HG03432 (cell line): ENCODE data around the gene NR3C2.
"Not testable (repeated sequence)": the region's sequence is repeated elsewhere in the genome, so short reads cannot be mapped to it uniquely, and the experiment has no call there.

Experiments used
- ATAC-seq: cut with Tn5 transposase; IDR thresholded peaks from one replicate; pipeline ENCODE4 v1.9.1; 2021; ENCODE audit warnings: mild to moderate bottlenecking, moderate library complexity; ENCODE audit not compliant: unreplicated experiment

Gene NR3C2

GRCh38 chr4:148182230-148182911, 259.8 kb downstream of the NR3C2 start:
- no peak for ATAC-seq

- ATAC-seq, result no peak
Measured at GRCh38 chr4:148173397-148174017, 268.7 kb downstream of the NR3C2 start.

GRCh38 chr4:148171596-148171995, 270.6 kb downstream of the NR3C2 start:
- ATAC-seq, result no peak

DNA sequence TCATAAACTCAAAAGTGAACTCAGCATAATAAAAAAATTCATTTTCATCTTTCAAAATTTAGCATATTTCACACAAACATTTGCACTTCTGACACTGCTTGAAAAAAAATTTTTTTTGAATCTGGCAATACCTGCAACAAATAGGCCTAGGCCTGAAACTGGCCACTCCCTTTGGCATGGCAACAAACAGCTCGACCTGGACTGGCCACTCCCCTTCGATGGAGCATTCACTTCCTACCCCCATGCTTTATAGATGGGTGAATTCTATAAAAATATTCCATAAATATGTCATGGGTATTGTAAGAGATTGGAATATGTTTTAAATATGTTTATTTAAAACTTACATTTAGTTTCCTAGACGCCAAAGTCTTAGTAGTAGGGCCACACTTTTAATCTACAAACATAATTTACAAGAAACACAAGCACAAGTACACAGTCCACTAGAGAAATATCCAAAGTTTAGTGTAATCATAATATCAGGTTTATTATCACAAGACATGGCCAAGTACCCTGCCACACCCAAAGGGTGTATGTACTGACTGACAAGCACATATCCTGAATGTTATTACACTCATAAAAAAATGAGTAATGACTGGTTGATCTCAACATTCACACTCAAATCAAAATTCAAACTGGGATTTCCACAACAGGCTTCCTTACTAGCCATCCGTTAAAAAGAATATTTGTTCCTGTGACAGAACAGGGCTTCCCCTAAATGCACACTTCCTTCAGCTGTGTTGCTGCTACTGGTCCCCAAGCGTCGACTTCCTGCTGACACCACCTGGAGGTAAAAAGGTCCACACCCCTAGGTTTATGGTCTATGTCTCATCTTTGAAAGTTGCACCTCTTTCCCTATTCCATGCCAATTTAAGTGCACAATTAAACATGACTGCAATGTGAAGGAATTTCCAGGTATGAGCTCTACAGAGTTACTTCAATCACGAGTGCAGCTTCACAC, 271.5 kb downstream of the NR3C2 start:
- no peak for ATAC-seq

- no peak for ATAC-seq
Measured at GRCh38 chr4:148166132-148166591, 276.1 kb downstream of the NR3C2 start.

GRCh38 chr4:148164557-148164956, 277.7 kb downstream of the NR3C2 start:
- ATAC-seq, result no peak

GRCh38 chr4:148162991-148163390, 279.2 kb downstream of the NR3C2 start:
- no peak for ATAC-seq

GRCh38 chr4:148162519-148162918, 279.7 kb downstream of the NR3C2 start:
- ATAC-seq, result no peak

- ATAC-seq, result no peak
Measured at GRCh38 chr4:148161601-148162000, 280.6 kb downstream of the NR3C2 start.

GRCh38 chr4:148159793-148160192, 282.4 kb downstream of the NR3C2 start:
- ATAC-seq, result no peak

DNA sequence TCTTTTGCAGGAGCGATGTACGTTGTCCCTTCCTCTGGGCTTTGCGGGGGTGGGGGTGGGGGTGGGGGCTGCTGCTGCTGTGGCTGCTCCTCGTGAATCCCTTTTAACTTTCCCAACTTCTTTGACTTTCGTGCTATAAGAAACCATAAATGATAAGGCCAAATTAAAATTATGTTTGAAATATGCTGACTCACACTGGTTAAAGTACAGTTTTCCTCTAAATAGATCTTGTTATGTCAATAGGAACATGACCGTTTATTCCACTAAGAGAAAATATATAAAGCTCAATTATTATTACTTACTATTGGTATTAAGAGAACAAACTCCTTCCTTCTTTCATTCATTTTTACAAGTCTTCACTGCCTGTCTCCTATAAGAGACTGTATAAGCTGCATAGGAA, 287.4 kb downstream of the NR3C2 start:
- ATAC-seq, result no peak

- ATAC-seq, result no peak
Measured at GRCh38 chr4:148152868-148153625, 289.2 kb downstream of the NR3C2 start.

- ATAC-seq, result no peak
Measured at GRCh38 chr4:148151806-148152205, 290.4 kb downstream of the NR3C2 start.

DNA sequence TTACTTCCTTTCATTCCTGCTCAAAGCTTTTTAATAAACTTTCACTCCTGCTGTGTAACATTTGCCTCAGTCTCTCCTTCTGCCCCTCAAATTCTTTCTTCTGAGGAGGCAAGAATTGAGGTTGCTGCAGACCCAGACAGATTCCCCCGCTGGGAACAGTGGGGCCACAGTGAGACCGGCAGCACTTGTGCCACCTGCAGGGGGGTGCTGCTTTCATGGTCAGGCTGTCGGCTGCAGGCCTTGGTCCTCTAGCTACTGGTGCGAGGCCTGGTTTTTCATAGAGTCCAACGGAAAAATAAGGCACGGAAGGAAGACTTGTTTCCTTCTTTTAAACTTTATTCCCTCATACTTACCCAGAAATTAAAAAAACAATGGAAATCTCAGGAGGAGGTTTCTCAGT, 296.7 kb downstream of the NR3C2 start:
- no peak for ATAC-seq

DNA sequence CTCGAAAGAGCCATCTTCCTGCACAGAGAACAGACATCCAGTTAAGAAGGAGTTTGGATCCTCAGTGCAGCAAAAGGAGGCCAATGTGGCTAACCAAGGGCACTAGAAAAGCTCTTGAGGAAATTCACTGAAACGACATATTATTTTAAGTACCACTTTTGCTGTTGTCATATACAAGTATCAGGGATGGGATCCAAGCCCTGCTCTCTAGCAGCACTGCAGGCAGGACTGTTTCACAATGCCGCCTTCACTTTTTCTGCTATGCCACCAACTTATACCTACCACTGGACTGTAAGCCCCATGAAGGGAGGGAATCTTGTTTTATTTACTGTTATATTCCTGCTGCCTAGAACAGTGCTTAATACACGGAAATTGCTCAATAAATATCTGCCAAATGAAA, 299.0 kb downstream of the NR3C2 start:
- no peak for ATAC-seq

GRCh38 chr4:148141501-148141900, 300.7 kb downstream of the NR3C2 start:
- no peak for ATAC-seq

DNA sequence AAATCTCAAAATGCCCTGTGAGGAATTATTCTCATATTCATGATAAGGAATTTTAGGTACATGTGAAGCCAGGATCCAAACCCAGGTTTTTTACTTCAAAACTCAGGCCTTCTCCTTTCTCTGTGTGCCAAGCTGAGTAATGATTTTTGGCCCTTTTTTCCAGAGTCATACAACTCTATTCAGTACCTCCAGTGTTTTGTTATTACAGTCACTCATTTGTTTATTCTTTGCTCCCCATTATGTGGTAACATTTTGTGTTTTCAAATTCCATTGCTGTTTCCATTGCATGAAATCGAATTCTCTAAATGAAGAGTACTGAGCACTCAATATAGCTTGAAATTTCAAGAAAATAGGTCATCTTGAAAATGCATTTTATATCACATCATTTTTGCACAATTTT, 315.4 kb downstream of the NR3C2 start:
- ATAC-seq, result no peak

DNA sequence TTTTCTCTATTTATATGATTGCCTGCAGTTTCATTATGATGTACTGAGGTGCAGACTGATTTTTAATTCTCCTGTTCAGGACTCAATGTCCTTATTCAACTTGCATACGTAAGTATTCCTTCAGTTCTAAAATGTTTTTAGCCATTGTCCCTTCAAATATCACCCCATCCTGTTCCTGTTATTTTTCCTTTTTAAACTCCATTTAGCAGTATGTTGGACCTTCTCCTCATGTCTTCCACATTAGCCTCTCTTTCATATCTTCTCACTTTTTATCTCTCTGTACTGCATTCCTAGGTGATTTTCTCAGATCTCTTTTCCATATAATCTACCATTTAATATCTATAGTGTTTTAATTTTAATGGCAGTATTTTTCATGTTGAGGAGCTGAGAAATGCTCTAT, 317.7 kb downstream of the NR3C2 start:
- no peak for ATAC-seq

DNA sequence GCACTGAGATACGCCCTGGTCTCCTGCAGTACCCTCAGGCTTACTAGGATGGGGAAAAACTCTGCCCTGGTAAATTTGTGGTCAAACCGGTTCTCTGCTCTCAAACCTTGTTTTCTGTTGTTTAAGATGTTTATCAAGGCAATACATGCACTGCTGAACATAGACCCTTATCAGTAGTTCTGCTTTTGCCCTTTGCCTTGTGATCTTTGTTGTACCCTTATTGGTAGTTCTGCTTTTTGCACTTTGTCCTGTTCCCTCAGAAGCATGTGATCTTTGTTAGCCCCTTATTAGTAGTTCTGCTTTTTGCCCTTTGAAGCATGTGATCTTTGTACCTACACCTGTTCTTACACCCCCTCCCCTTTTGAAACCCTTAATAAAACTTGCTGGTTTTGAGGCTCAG, 319.1 kb downstream of the NR3C2 start:
- ATAC-seq, result not testable (repeated sequence)

DNA sequence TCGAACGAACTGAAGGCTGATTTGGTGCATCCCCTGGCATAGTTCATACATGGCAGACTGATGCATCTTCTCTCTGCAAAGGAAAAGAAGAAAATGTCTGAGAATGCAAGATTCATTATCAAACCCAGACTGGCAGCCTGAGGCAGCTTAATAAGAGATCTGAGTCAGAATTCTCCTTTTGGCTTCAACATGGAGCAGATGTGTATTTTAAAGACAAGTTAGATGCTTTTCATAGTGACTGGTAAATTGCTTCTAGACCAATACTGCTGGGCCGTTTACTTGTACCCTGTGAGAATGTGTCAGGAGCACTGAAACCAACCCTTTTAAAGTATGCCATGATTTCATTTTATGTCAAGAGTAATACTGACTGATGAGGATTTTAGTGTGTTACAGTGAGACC, 322.0 kb downstream of the NR3C2 start:
- ATAC-seq, result no peak

- ATAC-seq, result peak; percentile 47
Measured at GRCh38 chr4:148118633-148119032, 323.6 kb downstream of the NR3C2 start.
